ENCODE data around the gene PPP4C. TPM values are rescaled to one million over a fixed set of nuclear protein-coding genes. Genes with fewer than 3 reads are reported as not detected.
A peak's percentile ranks its signal among the peaks of the same experiment; 100 is the strongest.

PPP4C gene
- total RNA-seq, 1 donor from 2014 or later = 72.4 TPM

GRCh38 chr16:30054959-30055553 is 20.7 kb upstream of the PPP4C start:
- no peak for DNase-seq

- DNase-seq = peak; percentile 86
These were observed 15.4 kb upstream of the PPP4C start for GRCh38 chr16:30060346-30060745.

DNA sequence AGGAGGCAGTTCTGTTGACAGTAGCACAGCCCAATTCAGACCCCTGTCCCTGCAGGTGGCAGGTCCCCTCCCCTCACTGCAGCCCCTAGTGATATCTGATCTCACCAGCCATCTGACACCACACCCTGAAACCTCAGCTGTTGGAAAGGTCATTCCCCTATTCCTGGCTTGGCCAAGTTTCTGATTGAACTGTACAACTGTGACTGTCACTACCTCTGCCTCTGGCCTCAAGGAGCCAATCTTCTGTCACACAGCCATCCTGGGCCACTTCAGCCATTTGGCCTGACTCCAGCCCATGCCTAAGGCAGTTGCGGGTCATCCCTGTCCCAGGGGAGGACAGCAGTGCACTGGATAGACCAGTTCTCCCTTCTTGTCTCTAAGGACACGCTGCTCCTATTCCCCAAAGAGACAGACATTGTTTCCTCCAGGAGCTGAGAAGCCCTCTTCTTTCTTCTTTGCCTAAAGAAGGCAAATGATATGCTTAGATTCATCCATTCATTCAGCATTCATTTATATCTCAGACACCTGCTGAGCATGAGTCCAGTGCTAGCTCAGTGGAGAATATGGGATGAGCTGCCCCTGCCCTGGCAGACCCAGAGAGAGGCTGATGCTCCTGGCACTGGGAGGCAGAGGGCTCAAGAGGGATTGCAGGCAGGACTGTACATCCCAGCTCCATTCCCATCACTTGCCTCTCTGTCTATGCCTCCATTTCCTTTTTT is 14.8 kb upstream of the PPP4C start:
- peak; percentile 95 for DNase-seq

- DNase-seq = no peak
These were observed 12.4 kb upstream of the PPP4C start for GRCh38 chr16:30063278-30063892.

- DNase-seq = peak; percentile 84
These were observed 11.7 kb upstream of the PPP4C start for GRCh38 chr16:30063893-30064728.

GRCh38 chr16:30064729-30065101 is 11.1 kb upstream of the PPP4C start:
- DNase-seq = no peak

DNA sequence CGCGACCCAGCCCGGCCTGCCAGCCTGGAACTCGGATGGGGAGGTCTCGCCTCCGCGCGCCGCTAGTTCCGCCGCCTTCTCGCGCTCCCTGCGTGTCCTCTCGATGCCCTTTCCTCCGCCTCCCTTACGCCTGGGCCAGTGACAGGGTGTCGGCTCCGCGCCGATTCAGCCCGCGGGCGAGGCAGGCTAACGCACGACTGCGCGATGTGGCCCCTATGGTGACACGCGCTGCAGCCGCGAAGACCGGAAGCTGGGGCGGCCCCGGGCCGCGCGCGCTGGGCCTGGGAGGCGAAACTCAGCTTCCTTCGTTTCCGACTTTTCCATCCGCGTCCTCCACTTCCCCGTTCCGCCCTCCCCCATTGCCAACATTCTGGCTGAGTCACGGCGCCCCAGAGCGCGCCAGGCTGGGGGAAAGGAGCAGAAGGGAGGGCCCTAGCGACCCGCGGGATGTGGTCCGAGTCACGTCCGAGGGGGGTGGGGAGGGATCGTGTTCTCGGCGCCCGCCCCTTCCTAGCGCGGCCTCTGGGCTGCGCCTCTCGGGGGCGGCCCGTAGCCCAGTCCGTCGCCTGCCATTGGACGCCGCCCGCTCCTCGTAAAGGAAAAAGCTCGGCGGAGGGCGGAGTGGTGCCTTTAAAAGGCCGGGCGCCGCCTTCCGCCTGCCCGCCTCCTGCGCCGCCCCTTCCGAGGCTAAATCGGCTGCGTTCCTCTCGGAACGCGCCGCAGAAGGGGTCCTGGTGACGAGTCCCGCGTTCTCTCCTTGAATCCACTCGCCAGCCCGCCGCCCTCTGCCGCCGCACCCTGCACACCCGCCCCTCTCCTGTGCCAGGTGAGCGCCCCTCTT is 10.5 kb upstream of the PPP4C start, which contains the start of gene ALDOA:
Gene ALDOA, plus strand, starts transcription at position 659 of the 841 bp plus-strand sequence. CDS start 1,138 bp downstream, outside the sequence.
- DNase-seq = peak; percentile 99

DNA sequence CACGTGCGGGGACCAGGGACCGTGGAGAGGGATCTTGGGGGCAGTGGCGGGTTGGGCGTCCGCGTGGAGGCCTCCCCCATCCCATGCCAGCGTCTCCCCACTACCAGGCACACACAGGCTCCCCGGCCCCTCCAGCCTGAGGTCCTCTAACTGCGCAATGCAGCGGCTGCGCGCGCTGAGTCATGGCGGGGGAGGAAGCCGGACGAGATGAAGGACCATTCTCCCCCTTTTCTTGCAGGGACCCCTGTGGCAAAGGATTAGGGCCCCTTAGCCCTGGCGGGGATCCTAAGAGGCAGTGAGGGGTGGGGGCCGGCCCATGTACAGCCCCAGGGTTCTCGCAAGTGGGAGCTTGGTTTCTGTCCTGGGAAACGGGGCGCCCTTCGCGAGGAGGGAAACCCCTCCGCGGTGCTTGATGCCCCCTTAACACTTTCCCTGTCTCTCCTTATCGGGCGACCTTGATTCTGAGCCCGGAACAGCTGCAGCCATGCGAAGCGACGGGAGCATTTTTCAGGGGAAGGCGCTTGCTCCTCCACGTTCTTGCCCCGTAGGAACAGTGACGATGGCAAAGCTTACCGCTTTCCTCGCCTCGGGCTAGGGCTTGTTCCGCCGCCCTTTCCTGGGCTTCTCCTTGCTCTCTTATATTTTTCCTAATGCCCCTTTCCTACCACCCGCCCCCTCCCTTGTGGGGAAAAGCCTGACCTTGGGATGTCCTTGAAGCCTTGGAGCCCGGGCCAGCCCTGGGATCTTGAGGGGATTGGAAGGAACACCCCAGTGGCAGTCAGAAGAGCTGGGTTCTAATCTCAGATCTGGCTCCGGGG is 9.6 kb upstream of the PPP4C start:
- peak; percentile 63 for DNase-seq

DNA sequence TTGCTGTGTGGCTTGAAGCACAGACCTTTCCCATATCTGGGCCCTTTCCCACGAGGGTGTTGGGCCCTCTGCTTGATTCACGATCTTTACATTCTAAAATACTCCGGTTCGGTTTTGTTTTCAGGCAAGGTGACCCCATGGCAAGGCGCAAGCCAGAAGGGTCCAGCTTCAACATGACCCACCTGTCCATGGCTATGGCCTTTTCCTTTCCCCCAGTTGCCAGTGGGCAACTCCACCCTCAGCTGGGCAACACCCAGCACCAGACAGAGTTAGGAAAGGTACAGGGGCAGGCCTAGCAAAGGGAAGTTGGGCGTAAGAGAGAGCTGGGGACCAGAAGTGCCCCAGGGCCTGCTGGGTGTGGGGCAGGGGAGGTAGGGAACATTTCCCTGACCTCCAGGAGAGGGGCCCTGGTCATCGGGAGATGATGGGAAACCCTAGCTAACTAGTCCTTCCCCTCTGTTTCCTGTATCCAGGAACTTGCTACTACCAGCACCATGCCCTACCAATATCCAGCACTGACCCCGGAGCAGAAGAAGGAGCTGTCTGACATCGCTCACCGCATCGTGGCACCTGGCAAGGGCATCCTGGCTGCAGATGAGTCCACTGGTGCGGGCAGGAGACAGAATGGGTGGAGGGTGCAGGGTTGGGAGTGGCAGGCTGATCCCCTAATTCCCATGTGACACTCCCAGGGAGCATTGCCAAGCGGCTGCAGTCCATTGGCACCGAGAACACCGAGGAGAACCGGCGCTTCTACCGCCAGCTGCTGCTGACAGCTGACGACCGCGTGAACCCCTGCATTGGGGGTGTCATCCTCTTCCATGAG is 8.8 kb upstream of the PPP4C start:
- peak; percentile 64 for DNase-seq

GRCh38 chr16:30067584-30067916 is 8.2 kb upstream of the PPP4C start:
- no peak for DNase-seq

GRCh38 chr16:30068333-30068732 is 7.5 kb upstream of the PPP4C start:
- no peak for DNase-seq

DNA sequence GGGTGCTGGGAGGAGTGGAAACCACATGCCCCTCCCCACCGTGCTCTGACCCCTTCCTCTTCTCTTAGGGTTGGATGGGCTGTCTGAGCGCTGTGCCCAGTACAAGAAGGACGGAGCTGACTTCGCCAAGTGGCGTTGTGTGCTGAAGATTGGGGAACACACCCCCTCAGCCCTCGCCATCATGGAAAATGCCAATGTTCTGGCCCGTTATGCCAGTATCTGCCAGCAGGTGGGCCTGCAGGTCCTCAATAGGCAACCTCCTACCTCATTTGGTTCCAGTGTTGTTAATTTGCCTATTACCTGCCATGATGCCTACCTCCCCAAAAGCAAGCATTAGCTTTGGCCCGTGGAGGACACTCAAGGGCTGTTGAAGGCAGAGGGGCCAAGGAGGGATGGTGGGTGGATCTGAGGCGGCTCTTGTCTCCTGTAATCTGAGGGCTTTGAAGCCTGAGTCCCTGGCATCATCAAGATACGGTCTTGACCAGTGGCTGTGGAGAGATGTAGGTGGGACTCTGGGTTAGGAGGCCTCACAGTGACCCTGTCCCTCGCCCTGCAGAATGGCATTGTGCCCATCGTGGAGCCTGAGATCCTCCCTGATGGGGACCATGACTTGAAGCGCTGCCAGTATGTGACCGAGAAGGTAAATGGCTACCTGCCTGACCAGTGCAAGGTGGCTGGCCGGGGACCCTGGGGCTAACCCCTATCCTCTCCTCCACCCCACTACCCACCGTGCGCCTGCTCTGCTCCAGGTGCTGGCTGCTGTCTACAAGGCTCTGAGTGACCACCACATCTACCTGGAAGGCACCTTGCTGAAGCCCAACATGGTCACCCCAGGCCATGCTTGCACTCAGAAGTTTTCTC is 6.8 kb upstream of the PPP4C start:
- no peak for DNase-seq

DNA sequence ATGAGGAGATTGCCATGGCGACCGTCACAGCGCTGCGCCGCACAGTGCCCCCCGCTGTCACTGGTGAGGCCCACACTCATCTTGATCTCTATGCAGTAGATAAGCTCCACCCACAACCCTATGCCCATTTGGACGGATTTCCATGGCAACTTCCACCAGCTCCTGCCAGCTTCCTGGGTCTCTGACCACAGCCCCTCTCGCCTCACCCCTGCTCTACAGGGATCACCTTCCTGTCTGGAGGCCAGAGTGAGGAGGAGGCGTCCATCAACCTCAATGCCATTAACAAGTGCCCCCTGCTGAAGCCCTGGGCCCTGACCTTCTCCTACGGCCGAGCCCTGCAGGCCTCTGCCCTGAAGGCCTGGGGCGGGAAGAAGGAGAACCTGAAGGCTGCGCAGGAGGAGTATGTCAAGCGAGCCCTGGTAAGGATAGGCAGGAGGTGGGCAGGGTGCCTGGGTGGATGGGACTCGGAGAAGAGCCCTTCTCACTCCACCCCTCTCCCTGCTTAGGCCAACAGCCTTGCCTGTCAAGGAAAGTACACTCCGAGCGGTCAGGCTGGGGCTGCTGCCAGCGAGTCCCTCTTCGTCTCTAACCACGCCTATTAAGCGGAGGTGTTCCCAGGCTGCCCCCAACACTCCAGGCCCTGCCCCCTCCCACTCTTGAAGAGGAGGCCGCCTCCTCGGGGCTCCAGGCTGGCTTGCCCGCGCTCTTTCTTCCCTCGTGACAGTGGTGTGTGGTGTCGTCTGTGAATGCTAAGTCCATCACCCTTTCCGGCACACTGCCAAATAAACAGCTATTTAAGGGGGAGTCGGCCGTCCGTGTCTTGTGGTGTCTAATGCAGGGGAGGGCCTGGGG is 6.0 kb upstream of the PPP4C start:
- DNase-seq = no peak

GRCh38 chr16:30070490-30070889 is 5.3 kb upstream of the PPP4C start:
- no peak for DNase-seq

DNA sequence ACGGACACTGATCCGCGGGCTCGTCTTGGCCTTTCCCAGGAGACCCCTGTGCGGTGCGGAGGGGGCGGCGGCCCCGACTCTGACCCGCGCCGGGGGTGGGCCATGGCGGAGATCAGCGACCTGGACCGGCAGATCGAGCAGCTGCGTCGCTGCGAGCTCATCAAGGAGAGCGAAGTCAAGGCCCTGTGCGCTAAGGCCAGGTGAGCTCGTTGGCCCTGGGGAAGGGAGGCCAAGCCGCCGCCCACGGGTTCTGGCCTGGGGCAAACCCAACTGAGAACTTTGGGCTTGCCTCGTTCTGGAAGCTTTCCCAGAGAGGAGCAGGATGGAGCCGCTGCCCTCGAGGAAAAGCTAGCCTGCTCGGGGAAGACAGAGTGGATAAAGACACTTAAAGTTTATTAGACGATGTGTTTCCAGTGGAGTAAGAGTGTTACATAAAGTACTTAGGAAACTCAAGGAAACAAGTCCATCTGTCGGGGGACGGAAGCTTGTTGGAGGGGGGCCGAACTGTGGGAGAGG is 540 bp downstream of the PPP4C start:
- no peak for DNase-seq

DNA sequence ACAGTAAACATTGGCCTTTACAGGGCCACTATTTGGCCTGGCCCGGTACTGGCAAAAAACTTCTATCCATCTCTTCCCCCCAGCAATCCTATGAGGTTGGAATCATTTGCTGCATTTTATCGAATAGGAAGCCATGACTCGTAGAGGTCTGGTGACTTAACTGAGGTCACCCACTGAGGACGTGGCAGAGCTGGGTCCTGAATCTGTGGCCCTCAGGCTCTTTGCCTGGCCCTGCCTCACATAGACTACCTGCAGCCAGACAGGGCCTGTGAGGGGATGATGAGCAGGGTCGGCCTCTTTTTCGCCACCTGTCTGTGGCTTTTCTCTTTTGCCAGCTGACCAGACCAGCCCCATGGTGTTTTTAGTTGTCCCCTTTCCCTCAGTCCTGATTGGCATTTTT is 1.9 kb downstream of the PPP4C start:
- no peak for DNase-seq

DNA sequence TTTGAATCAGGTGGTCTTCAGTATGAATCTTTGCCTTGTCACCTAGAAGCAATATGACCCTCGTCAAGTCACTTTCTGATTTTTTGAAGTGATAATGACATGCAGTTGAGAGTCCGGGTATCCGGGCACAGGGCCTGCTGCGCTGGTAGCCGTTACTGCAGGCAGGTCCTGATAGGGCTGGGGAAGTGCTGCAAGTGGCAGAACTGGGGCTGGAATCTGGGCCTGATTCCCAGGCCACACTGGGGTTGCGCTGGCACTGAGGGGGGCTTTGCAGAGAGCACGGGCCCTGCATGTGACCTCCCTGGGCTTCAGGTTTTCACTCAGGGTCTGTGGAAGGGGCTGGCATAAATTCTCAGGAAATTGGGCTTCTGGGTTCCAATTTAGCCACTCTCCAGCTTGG is 3.0 kb downstream of the PPP4C start:
- DNase-seq = no peak

GRCh38 chr16:30079480-30079879 is 3.7 kb downstream of the PPP4C start:
- no peak for DNase-seq

All from tongue (tissue), 2 donors.